Hepatic stellate cell (primary cell): ENCODE results near the gene PCDHA7.
"Not testable (repeated sequence)": the region's sequence is repeated elsewhere in the genome, so short reads cannot be mapped to it uniquely, and the experiment has no call there.

Source experiments
- DNase-seq: peaks from one replicate; pipeline ENCODE4 v3.0.0; 2011; ENCODE audit warnings: low spot score

Gene PCDHA7

GRCh38 chr5:140862441-140863295 lies 28.6 kb downstream of the PCDHA7 start:
- no peak for DNase-seq

- DNase-seq: no peak
Observed at GRCh38 chr5:140868721-140869554, 34.9 kb downstream of the PCDHA7 start, which contains the start of gene PCDHA11. Gene PCDHA11 (plus strand): TSS chr5:140868957. CDS start chr5:140869104, 147 bp downstream.

GRCh38 chr5:140869555-140869886 lies 35.5 kb downstream of the PCDHA7 start:
- DNase-seq: no peak

- DNase-seq: no peak
Observed at GRCh38 chr5:140870221-140871201, 36.4 kb downstream of the PCDHA7 start.

GRCh38 chr5:140875085-140876065 lies 41.3 kb downstream of the PCDHA7 start, which contains the start of gene PCDHA12:
Gene PCDHA12 (plus strand): TSS chr5:140875308. CDS start chr5:140875473, 165 bp downstream.
- no peak for DNase-seq

- DNase-seq: not testable (repeated sequence)
Observed at GRCh38 chr5:140876541-140877261, 42.6 kb downstream of the PCDHA7 start.

GRCh38 chr5:140877262-140877581 lies 43.2 kb downstream of the PCDHA7 start:
- DNase-seq: no peak

- DNase-seq: no peak
Observed at GRCh38 chr5:140881889-140882590, 48.0 kb downstream of the PCDHA7 start, which contains the start of gene PCDHA13. Gene PCDHA13 (plus strand): TSS chr5:140882124. CDS start chr5:140882269, 145 bp downstream.

- DNase-seq: no peak
Observed at GRCh38 chr5:140882591-140882899, 48.5 kb downstream of the PCDHA7 start.

- no peak for DNase-seq
Observed at GRCh38 chr5:140883373-140883772, 49.3 kb downstream of the PCDHA7 start.

GRCh38 chr5:140883927-140884697 lies 50.0 kb downstream of the PCDHA7 start:
- no peak for DNase-seq
